Skin epidermis (tissue), 12 donors: ENCODE results near the gene MAP3K8.
A peak's percentile ranks its signal among the peaks of the same experiment; 100 is the strongest.

ENCODE experiments used
- H3K27ac ChIP-seq, 21 experiments: fragments of 200-600 bp; sonication (generic) in 11 of 21; one replicate each; pipeline ENCODE4 v1.5.0; 2020; ENCODE audit warnings: mild to moderate bottlenecking in 3 of 21, inconsistent platforms in 2 of 21, moderate library complexity in 2 of 21
- H3K4me3 ChIP-seq, 7 experiments: fragments of 200-600 bp; sonication (generic) in 2 of 7; one replicate each; pipeline ENCODE4 v1.5.0; 2020; ENCODE audit warnings: inconsistent platforms in 2 of 7, mild to moderate bottlenecking in 2 of 7, moderate library complexity in 1 of 7

The MAP3K8 gene

DNA sequence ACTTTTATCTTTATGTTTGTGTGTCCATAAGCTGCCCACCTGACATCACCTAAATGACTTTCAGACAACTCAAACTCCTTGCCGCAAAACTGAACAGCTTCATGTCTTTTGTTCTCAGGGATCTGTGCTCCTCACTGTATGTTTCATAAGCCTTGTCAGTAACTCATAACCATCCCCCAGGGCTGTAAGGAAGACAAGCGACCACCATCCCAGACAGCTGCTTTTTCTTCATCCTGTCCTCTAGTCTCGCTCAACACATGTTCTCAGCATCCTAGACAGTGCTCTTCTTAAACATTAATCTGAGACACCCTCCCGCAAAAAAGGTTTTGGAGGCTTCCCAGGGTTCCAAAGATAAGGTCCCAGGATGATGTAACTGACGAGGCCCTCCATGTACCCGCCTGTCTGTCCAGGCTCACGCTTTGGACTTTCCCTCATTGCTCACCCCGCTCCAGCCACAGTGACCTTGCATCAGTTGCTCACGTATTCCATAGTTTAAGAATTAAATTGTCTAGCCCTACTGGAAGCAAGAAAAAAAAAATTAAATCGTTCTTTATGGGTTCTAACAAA lies 69.8 kb downstream of the MAP3K8 start:
- Histone ChIP-seq H3K27ac (peak overlapping the region in 1 of 21 experiments; percentile 52), H3K4me3 (no peak overlapping the region)

DNA sequence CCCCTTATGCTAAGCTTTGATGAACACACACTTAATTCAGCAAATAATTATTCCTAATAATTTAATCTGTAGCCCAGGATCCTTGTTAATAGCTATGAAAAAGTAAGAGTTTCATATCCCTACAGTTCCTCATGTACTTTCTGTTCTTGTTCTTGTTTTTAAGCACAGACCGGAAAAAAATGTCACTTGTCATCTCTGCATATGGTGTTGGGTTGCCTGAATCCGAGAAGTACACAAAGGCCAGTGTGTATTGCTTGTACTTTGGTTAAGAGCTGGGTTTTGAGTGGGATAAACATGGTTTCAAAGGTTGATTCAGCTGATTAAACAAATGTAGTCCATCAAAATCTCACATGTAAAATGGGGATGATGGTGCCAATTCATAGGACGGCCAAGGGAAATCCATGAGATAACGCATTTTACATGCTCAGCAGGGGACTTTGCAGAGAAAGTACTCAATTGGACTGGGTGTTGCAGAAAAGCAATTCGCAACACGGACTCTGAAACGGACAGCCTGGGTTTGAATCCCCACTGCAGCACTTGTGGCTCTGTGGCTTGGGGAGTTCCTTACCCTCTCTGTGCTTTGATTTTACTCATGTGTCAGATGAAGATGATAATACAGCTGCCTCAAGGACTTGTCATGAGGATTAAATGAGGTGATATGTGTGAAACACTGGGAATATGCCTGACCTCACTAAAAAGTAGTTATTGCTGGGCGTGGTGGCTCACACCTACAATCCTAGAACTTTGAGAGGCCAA lies 71.7 kb downstream of the MAP3K8 start:
- Histone ChIP-seq H3K4me3 (no peak overlapping the region), H3K27ac (peak overlapping the region in 8 of 21 experiments; percentile 3 to 70 (median 44))

DNA sequence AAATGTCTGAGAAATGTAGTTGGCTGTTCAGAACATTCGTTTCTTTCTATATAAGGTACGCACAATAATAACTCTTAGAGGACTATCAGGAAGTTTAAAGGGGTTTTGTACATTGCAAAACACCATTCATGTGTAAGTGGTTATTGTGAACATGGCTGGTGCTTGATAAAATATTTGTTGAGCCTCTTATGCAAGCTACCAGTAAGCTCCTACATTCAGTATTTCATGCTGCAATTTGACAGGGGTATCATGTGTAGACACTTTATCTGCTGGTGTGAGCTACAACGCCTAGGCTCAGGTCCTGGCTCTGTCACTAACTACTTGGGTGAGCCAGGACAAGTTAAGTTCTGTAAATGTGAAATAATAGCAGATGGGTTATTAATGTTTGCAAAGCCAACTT lies 75.5 kb downstream of the MAP3K8 start:
- Histone ChIP-seq H3K4me3 (no peak overlapping the region), H3K27ac (no peak overlapping the region)

DNA sequence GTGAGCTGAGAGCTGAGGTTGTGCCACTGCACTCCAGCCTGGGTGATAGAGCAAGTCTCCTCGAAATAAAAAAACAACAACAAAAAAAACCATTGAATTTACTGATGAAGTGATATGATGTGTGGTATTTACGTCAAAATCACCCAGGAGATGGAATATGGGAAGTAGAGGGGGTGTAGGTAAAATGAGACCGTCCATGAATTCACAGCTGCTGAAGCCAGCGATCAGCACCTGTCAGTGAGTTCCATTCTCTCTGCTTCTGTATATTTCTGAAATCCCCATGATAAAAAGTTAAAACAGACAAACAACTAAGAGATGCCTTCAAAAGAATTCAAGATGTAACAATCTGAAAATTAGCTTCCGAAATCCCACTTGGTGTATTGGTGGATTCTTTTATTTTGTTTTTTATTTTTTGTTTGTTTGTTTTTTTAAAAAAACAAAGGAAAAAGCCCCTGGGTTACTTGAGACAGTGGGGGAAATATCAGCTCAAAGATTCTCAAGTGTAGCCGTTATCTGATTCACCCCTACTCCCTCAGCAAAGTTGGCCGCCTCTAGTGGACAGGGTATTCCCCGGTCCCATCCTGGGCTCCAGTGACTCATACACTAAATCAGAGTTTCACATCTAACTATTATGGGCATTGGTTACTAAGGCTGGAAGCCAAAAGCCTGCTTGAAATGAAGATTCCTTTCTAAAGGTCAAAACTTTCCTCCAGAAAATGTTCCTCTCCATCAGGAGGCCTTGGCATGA lies 76.4 kb downstream of the MAP3K8 start:
- Histone ChIP-seq H3K4me3 (no peak overlapping the region), H3K27ac (peak overlapping the region in 1 of 21 experiments; percentile 20)

DNA sequence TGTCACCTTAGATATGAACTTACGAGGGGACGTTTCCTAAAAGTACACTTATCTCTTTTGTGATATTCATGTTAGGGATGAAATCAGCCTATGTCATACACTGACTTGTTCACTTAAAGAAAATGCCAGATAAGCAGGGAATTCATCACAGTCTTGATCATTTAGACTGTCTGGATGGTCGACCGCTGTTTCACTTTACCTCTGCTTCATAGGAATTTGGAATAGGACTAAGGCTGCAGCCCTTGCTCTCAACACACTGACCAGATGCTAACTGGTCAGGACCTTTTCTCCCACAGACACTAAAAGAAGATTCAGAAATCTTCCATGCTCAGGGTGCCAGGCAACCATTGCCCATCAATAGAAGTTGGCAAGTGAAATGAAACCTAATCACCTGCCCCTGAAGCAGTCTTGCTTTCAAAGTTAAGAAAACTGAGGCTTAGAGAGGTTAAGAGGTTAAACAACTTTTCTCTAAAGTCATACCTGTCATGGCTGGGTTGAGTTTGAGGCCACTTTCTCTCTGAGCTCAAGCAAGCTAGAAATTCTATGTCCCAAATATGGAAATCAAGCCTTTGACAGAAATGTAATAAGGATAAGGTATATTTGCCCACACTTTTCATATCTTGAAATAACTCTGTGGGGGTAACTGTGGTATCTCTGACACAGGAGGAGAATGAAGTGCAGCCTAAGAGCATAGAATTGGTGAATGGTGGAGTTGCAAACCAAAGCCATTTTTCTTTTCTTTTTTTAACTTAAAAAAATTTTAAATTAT lies 77.1 kb downstream of the MAP3K8 start:
- H3K27ac ChIP-seq, result peak overlapping the region in 2 of 21 experiments; percentile 20 to 27
- no peak overlapping the region for H3K4me3 ChIP-seq
